Stimulated activated CD8-positive, alpha-beta memory T cell treated with anti-CD3 and anti-CD28 coated beads, Interleukin-15, amount 100 ng/mL, for 48 hours (primary cell): ENCODE results near the gene KRTAP27-1.

Source experiments
- DNase-seq, 2 donors: peaks; one replicate each; pipeline ENCODE4 v3.0.0-alpha.2; 2020; ENCODE audit warnings: low read depth in 2 of 2

KRTAP27-1 gene, protein sequence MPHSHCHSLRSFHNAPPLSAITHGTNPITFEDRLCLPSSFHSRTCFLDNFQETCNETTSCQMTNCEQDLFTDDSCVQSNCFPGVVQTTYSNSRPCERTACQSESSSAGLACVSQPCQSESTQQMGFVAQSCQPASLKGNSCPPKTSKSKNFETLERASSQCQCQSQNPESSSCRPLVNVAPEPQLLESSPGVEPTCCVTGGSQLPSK

DNA sequence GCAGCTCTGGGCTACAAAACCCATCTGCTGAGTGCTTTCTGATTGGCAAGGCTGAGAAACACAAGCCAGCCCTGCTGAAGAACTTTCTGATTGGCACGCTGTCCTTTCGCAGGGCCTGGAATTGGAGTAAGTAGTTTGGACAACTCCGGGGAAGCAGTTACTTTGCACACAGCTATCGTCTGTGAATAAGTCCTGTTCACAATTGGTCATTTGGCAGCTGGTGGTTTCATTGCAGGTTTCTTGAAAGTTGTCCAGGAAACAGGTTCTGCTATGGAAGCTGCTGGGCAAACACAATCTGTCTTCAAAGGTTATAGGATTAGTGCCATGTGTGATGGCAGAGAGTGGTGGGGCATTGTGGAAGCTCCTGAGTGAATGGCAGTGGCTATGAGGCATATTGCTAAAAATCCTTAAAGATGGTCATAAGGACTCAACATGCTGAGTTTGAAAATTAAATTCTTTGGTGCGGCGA, at the start of gene KRTAP27-1:
Gene KRTAP27-1 (minus strand): TSS at position 419 of the 469 bp plus-strand sequence. CDS start 26 bp downstream, at position 393.
- DNase-seq: no peak

DNA sequence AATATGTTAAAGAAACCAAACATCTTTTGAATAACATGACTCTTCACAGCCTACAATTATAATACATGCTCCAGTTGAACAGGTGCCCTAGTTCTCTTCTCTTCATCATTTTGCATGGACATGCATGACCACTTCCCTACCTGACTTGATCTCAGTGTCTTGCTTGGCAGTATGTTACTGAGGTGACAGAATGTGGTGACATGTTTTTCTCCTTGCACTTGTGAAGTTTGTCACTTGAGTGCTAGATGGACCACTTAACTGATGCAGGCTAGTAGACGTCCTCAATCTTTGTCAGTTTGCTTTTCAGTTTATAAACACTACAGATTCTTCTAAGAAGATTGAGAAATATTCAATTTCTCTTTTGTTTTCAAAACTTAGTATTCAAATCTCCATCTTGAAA, 44.7 kb upstream of the KRTAP27-1 start:
- DNase-seq: no peak

DNA sequence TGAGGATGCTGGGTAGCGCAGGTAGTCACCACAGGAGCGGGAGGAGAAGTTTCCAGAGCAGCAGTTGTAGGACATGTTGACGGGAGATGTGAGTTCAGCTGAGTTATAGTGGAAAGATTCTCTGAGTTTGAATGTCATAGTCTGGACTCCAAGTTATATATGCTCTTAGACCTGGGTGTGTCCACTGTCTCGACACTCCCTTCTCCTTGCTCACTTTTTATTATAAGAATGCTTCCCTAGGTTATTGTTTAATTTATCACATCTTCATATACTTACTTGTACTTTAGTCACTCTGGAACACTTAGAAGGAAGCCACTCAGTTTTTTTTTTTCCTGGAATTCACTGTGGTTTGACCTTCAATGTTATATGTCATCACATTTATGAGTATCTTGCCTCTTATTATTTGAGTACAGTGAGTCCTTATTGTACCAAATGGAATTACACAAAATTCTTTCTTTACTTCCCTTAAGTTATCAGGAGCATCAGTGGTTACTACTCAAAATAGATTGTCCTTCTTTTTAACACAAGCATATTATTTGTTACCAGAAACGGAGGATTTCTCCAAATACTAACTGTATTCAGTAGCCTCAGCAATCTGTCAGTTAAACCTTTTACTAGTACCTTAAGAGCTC, 34.8 kb upstream of the KRTAP27-1 start, which contains the start of gene KRTAP13-2:
Gene KRTAP13-2 (minus strand): TSS at position 133 of the 632 bp plus-strand sequence. CDS start 58 bp downstream, at position 75.
- DNase-seq: no peak

DNA sequence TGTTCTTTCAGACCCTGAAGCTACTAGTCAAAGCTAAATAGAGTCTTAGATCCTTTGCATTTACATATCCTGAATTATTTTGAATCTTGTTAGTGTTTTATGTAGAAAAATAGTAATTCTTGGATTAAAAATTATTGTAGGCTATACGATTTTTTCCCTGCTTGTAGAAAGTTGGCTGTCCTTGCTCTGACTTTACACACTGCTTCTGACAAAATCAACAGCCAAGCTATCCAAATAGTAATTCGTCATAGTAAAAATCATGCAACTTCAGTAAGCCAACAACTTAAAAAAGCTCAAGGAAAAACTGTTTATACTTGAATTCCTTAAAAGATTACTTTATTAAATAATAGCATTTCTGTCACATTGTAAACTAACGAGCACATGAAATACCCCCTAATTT, 18.4 kb upstream of the KRTAP27-1 start:
- no peak for DNase-seq

DNA sequence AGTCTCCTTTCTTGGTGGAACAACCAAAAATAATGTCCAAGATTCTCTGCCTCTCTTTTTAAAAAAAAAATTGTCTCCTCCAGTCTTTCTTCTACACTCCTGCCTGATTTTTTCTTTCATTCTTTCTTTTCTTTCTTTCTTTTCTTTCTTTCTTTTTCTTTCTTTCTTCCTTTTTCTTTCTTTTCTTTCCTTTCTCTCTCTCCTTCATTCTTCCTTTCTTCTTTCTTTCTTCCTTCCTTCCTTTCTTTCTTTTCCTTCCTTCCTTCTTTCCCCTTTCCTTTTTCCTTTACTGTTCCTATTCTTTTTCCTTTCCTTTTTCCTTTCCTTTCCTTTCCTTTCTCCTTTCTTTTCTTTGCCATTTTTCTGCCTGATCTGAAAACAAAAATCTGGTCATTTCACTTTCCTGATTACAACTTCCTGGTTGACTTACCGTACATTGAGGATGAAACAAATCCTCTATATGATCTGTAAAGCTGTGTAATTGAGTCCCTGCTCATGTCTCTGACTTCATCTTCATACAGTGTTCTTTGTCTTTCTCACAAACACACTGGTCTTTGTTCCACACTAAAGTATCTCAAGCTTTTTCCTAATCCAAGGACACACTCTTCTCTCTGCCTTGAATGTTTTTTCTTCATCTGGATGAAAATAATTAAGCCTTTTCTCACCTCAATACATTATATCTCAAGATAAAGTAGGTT, 17.0 kb upstream of the KRTAP27-1 start:
- DNase-seq: no peak

DNA sequence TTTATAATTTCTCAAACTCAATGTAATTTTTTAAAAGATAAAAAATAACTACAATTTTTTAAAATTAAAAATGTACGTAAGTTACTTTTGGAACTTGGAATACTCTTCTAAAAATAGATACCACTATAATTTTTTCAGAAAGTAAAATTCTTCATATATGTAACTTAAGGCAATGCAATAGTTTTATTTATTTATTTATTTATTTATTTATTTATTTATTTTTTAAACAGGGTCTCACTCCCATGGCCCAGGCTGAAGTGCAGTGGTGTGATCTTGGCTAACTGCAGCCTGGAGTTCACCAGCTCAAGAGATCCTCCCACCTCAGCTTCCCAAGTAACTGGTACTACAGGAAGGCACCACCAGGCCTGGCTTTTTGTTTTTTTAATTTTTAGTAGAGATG, 14.0 kb upstream of the KRTAP27-1 start:
- no peak for DNase-seq

DNA sequence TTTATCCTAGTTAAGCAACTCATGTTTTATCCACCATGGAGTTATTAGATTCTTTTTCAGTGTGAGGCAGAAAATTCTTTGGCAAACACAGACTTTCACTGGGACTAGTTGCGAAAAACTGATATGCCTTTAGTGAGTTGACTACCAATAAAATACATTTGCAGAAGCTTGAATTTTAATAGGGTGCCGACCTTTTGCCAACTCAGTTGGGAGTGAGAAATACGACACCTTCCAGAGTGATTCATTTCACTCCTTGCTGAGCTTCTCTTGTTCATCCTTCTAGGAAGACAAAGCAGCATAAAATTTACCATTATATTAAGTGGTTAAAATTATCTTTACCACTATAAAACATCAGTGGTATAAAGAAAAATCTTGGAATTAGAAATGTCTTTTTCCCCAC, 12.1 kb upstream of the KRTAP27-1 start:
- no peak for DNase-seq

DNA sequence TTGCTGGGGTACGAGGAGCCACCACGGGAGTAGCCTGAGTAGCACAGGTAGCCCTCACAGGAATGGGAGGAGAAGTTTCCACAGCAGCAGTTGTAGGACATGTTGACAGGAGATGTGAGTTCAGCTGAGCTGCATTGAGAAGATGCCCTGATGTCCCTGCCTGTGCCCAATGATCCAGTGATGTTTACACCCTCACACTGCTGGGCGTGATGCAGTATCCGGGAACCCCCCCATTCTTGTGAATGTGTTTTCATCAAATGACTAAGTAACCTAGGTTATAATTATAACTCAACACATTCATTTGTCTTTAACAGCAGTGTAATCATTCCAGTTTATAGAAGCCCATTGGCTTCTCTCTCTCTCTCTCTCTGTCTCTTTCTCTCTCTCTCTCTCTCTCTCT, 11.0 kb upstream of the KRTAP27-1 start, which contains the start of gene KRTAP23-1:
Gene KRTAP23-1 (minus strand): TSS at position 101 of the 400 bp plus-strand sequence. CDS start 0 bp downstream, at position 101.
- no peak for DNase-seq

DNA sequence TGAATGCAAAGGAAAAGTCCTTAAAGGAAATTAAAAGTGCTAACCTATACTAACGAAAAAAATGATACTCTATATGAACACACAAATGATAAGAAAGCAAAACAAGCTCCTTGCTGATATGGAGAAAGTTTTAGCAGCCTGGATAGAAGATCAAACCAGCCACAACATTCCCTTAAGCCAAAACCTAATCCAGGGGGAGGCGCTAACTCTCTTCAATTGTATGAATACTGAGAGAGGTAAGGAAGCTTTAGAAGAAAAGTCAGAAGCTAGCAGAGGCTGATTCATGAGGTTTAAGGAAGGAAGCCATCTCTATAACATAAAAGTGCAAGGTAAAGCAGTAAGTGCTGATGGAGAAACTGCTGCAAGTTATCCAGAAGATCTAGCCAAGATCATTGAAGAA, 7.5 kb upstream of the KRTAP27-1 start:
- no peak for DNase-seq

DNA sequence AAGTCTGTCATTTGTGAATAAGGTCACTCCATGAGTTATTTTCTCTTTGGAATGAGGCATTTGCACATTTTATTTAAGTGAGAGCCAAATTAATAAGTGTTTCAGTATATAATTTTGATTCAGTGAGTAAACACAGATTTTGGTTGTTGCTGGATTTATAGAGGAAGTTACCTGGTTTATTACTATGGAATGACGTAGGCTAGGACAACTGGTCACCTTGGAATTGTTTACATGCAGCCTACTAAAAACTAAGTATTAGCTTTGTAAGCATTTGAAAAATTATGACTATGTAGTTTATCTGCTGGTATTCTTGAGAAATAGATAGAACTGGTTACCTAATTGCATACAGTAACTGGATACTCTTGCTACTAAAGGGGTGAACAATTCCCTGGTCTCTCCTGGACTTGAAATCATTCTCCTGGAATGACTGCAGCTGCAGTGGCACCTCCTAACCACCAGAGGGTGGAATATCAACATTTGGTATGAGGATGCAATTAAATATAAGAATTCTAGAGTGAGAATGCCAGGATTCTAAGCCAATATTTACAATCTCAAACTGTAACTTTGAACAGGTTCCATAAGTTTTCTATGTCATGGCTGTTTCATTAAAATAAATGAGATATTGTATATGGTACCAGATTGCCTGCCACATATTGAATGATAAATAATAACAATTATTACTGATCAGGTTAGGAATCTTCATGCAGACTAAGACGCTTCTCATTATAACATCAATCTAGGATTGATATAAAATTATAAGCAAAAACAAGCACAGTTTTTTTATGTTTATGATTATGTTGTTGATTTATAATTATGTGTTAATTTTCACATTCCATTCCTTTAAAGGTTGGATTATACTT, 3.5 kb upstream of the KRTAP27-1 start:
- DNase-seq: no peak

DNA sequence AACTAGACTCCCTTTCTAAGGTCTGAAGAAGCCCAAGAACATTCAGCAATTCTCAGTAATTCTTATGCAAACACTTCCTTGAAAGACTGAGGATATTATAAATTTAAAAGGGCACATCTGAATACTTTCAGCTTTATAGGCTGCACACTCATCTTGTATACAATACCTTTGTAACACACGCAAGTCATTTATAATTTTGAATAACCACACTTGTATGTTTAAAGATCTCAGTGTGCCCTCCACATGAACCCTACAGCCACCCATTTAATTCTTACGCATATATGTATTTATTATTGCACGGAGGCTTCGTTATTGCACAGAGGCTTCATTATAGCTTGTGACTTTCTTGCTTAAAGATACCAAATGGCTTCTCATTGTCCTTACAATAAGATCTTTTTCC, 1.2 kb upstream of the KRTAP27-1 start:
- DNase-seq: no peak

DNA sequence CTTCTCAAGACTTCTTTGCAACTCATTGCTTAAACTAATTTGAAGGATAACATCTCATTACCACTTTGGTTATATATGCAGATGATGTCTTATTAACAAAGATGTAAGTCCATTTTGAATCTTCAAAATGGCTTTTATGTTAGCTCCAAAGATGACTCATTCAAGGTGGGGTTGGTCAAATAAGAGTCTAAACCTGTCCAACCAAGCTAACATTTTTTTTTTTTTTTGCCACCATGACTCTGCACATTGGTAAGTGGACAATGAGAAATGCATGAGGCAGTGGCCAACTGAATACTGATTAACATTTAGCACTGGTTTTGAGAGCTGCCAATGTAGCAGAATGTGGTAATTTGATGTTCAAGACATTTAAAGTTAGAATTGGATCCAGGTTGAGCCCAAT, 278 bp upstream of the KRTAP27-1 start:
- no peak for DNase-seq

DNA sequence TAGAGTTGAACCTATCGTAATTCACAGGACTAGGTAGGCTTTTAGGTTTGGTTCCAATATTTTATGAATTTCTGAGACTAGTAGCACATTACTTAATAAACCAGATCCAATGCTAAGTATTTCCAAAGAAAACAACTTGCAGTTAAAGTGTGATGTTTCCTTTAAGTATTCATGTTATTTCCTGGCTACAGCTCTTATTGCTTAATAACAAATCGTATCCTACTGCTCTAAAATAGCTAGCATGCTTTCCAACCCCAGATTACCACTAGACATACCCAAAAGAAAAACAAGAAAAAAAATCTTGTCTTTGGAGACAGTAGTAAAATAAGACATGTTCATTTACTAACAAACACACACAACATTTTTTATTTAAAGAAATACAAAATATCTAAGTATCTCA, 898 bp downstream of the KRTAP27-1 start:
- DNase-seq: no peak

DNA sequence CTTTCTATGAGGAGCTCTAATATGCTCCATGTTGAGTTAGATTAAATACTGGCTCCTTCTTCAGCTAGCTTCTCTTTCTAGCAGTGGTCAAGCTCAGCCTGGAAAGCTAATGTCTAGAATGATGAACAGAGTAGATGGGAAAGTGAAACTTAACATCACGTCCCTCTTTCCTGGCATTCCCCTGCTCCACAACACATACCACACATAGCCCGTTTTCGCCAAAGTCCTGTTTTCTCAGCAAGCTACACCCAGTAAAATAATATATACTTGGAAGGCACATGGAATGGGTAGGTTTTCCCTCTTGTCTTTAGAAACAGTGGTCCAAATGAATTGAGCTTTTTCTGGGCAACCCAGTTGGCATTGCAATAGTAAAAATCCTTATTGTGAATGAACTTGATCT, 3.8 kb downstream of the KRTAP27-1 start:
- no peak for DNase-seq

DNA sequence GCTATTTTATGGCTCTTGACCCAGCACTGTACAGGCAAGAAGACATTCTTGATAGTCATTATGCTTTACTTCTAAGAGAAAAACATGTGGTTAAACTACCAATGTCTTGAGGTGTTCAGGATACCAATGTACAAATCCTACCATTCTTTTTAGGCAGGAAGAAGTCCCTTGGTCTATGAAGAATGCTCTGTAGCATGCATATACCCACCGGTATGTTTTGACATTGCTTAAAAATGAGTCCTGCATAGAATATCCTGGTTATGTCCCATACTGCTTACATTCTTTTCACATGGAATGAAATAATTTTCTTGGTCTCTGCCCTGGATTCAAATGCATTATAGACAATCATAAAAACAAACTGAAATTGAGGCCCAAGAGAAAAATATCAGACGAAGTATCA, 4.8 kb downstream of the KRTAP27-1 start:
- no peak for DNase-seq

DNA sequence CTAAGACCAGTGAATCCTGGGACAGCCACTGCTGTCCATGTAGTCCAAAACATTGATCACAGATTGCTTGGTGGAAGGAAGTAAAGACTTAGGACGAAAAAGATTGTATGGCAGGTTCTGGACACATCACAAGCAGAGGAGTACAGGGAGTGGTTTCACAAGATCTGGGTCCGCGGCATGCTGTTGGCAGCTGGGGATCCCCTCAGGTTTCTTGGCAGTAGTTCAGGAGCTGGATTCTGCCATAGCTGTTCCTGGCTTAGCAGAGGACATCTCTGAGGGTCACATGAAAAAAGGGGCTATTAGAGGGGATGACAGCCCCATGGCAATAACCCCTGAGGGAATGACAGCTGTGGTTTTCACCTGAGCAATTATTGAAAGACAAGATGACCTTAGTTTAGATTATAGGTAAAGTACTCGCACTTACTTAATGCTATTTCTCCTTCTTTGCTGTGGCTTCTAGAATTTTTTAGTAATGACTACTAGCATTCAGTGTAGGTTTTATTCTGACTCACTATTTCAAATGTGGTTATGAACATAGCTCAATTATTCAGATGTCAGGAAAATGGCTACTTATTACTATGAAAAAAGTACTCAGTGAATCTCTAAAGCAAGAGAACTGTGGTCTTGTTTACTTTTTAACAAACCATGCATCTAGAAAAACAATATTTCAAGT, 8.2 kb downstream of the KRTAP27-1 start:
- no peak for DNase-seq

DNA sequence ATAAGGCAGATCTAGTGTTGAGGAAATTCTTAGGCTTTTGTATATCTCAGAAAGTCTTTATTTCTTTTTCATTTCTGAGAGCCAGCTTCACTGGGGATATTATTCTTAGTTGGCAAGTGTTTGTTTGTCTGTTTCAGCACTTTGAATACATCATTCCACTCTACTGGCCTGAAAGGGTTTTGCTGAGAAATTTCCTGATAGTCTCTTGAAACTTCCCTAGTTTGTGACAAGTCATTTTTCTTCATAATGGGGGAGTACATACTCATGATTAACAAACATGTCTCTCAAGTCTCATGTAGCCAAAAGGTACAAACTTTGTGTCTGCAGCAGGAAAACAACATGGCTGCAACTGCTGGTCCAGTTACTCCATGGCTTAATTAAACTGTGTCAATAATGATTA, 11.1 kb downstream of the KRTAP27-1 start:
- no peak for DNase-seq

DNA sequence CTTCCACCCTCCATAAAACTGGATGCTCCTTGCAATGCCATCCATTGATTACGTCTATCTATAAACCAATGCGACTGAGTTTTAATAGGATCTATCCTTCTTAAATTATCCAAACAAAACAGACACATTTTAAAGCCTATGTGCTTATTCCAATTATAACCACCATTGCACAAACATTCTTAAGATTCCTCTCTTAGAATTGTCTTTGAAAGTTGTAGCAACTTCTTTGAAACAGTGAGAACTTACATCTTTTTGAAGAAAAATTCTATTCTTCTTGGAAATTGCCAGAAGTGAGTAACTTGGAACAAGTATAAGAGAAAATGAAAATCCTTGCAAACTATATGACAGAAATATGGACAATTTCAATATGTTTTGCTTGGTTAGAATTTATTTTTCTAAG, 17.3 kb downstream of the KRTAP27-1 start, which contains the start of gene KRTAP26-1:
Gene KRTAP26-1 (minus strand): TSS at position 101 of the 400 bp plus-strand sequence. CDS start 280 bp downstream, outside the sequence.
- no peak for DNase-seq

DNA sequence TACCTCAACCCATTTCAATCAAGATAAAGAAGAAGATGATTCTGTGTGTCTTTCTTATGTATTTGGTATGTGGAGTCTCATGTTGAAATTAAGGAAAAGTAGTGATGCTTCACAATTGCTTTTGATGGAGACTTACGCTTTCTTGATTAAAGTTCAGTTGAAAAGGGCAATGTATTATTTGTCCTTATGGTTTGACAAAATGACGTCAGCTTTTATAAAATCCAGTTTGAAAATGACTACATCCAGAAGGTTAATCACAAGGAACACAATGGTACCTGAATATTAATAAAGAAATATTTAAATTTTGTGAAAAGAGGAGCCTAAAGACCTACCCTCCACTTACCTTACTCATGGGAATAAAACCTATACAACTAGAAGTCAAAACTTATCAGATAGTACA, 21.8 kb downstream of the KRTAP27-1 start:
- no peak for DNase-seq

DNA sequence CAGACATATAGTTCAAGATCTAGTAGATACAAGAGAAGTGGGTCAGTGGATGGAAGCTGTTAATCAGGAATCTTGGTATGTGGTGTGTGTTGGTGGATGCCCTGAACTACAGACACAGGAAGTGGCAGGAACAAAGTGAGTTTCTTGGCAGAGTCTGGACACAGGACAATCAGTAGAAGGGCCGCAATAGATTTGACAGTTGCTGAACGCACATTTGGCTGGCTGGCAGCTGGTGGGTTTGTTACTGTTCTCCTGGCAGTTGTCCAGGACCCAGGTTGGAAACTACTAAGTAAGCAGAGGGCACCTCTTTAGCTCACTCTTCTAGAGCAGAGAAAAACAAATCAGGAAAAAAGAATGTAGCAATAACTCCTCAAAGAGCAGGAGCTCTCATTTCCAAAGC, 30.6 kb downstream of the KRTAP27-1 start:
- no peak for DNase-seq

DNA sequence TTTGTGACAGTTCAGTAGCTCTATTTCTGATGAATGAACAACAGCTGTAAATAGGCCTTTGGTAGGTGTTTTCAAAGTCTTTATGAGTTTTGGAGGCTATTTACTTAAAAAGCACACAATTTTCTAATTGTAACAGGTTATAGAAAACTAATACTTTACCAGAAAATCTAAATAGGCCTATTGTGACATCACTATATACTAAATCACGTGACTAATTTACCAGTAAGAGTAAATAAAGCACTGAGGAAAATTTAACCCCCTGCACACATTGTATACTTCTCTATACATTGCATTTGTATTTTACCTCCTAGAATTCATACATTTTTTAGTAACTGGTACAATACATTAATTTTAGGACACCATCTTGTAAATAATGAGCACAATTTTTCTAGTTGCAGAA, 32.4 kb downstream of the KRTAP27-1 start:
- no peak for DNase-seq
